Thyroid gland (tissue), 4 donors: ENCODE measurements around the gene ACTRT2. TPM values are rescaled to one million over a fixed set of nuclear protein-coding genes. Genes with fewer than 3 reads are reported as not detected.

Experiments used
- DNase-seq, 2 donors: peaks; one replicate each; pipeline ENCODE4 v3.0.0-alpha.2; 2019
- H3K27ac ChIP-seq, 3 donors: fragments of 200-600 bp; sonication (generic); 1 replicate in 2 of 3; 2 replicates in 1 of 3; pipeline ENCODE4 v1.5.1; 2016 to 2019; ENCODE audit warnings: mild to moderate bottlenecking in 1 of 3, moderate library complexity in 1 of 3
- H3K27me3 ChIP-seq: fragments of 200-600 bp; sonication (generic); one replicate; pipeline ENCODE4 v1.5.1; 2019
- H3K36me3 ChIP-seq, 2 donors: fragments of 200-600 bp; sonication (generic); one replicate each; pipeline ENCODE4 v1.5.1; 2016 to 2019
- H3K4me1 ChIP-seq, 2 donors: fragments of 200-600 bp; sonication (generic); one replicate each; pipeline ENCODE4 v1.5.1; 2017 to 2019
- H3K4me3 ChIP-seq, 3 donors: fragments of 200-600 bp; sonication (generic); replicated peaks in 1 of 3; 1 replicate in 2 of 3; 2 replicates in 1 of 3; pipeline ENCODE4 v1.5.1; 2016; ENCODE audit warnings: mild to moderate bottlenecking in 1 of 3
- H3K9me3 ChIP-seq: fragments of 200-600 bp; sonication (generic); one replicate; pipeline ENCODE4 v1.5.1; 2017
- CTCF ChIP-seq, 6 experiments: fragments of 200-600 bp in 3 of 6; fragments of 450-650 bp in 3 of 6; sonication (generic) in 3 of 6; IDR thresholded peaks; one replicate each; pipeline ENCODE4 v1.5.1; 2016 to 2019; ENCODE audit warnings: antibody characterized with exemption in 6 of 6, mild to moderate bottlenecking in 2 of 6, inconsistent platforms in 1 of 6, moderate library complexity in 1 of 6
- POLR2A ChIP-seq, 2 donors: fragments of 450-650 bp; IDR thresholded peaks; one replicate each; pipeline ENCODE4 v1.6.1; 2017; ENCODE audit warnings: antibody characterized with exemption in 2 of 2, mild to moderate bottlenecking in 2 of 2, moderate library complexity in 1 of 2
- WGBS, 2 donors: methylation state at CpG; one replicate each; pipeline ENCODE4 v1.1.5; 2017; 5-methylcytosine and 5-hydroxymethylcytosine counted together
- intact Hi-C: fragments of 100-400 bp; cut with DNase I; formaldehyde crosslinking; loops from one replicate; pipeline ENCODE4 v1.15.1; 2023
- total RNA-seq, 4 donors: library from RNA; depleted of rRNA; stranded (reverse); fragments of >200 nt; gene quantifications; one replicate each; pipeline ENCODE4 v1.2.3, GENCODE V29; 2016

Gene ACTRT2
- total RNA-seq, 4 donors from 2014 or later, result 0.67 TPM; not detected in 3

GRCh38 chr1:3060127-3060526 is 38.9 kb downstream of the ACTRT2 start:
- Histone ChIP-seq H3K4me3 (no peak overlapping the region), H3K36me3 (no peaks in the 10 kb centered on the region), H3K27me3 (no peaks in the 10 kb centered on the region), H3K27ac (no peak overlapping the region), H3K4me1 (no peaks in the 10 kb centered on the region), H3K9me3 (no peaks in the 10 kb centered on the region)
- no peak for DNase-seq
- 85 to 88% methylated on average over 5 to 6 of the region's 9 CpGs for WGBS, 2 donors
- intact Hi-C loops, result loop anchor here (5.0 kb wide), 1 partner anchor 362 kb away; no protein-coding TSS in a partner anchor
- TF ChIP-seq POLR2A (IDR thresholded peaks at IDR 0.05) (no peak), CTCF (IDR thresholded peaks at IDR 0.05) (no peak)

- H3K4me3 ChIP-seq, result no peak overlapping the region
- intact Hi-C loops, result loop anchor here (5.0 kb wide), 1 partner anchor 361 kb away; no protein-coding TSS in a partner anchor
- H3K27ac ChIP-seq, result no peak overlapping the region
- H3K27me3 ChIP-seq, result no peaks in the 10 kb centered on the region
- no peak for TF ChIP-seq POLR2A (IDR thresholded peaks at IDR 0.05)
- TF ChIP-seq CTCF (IDR thresholded peaks at IDR 0.05), result no peak
- DNase-seq, result no peak
- 82 to 83% methylated on average over 13 to 15 of the region's 15 CpGs for WGBS, 2 donors
- H3K36me3 ChIP-seq, result no peaks in the 10 kb centered on the region
- no peaks in the 10 kb centered on the region for H3K9me3 ChIP-seq
- H3K4me1 ChIP-seq, result peaks cover 4 to 7% of the 10 kb centered on the region in 2 donors
Observed at GRCh38 chr1:3060601-3061551, 39.6 kb downstream of the ACTRT2 start.

GRCh38 chr1:3061566-3061965 is 40.3 kb downstream of the ACTRT2 start:
- whole genome bisulfite sequencing, 2 donors, result 61% methylated on average over 3 of the region's 5 CpGs; no CpG with 5 or more reads in 1 of the 2 donors
- Histone ChIP-seq H3K27ac (no peak overlapping the region), H3K9me3 (no peaks in the 10 kb centered on the region), H3K4me3 (no peak overlapping the region), H3K36me3 (no peaks in the 10 kb centered on the region), H3K27me3 (no peaks in the 10 kb centered on the region), H3K4me1 (peaks cover 11 to 13% of the 10 kb centered on the region in 2 donors)
- intact Hi-C loops, result loop anchor here (5.0 kb wide), 1 partner anchor 361 kb away; no protein-coding TSS in a partner anchor
- DNase-seq, result no peak
- no peak for TF ChIP-seq CTCF (IDR thresholded peaks at IDR 0.05)
- no peak for TF ChIP-seq POLR2A (IDR thresholded peaks at IDR 0.05)

GRCh38 chr1:3061981-3062615 is 40.8 kb downstream of the ACTRT2 start:
- Histone ChIP-seq H3K4me1 (peaks cover 16 to 18% of the 10 kb centered on the region in 2 donors), H3K27ac (no peak overlapping the region), H3K4me3 (no peak overlapping the region), H3K27me3 (no peaks in the 10 kb centered on the region), H3K9me3 (no peaks in the 10 kb centered on the region), H3K36me3 (no peaks in the 10 kb centered on the region)
- 50 to 76% methylated on average over 12 to 18 of the region's 21 CpGs for WGBS, 2 donors
- peak in 1 of 2 donors; percentile 59 for DNase-seq
- intact Hi-C loops, result loop anchor here (5.0 kb wide), 1 partner anchor 360 kb away; no protein-coding TSS in a partner anchor
- TF ChIP-seq CTCF (IDR thresholded peaks at IDR 0.05), result no peak
- TF ChIP-seq POLR2A (IDR thresholded peaks at IDR 0.05), result no peak
